HepG2 (cell line): Measurements from ENCODE around the gene FKBP10. TPM values are rescaled to one million over a fixed set of nuclear protein-coding genes. Genes with fewer than 3 reads are reported as not detected.

ENCODE experiments used
- ARHGAP35 ChIP-seq: sonication (generic); formaldehyde crosslinking; IDR thresholded peaks from 2 replicates; pipeline ENCODE4 v1.9.0; 2022; ENCODE audit warnings: mild to moderate bottlenecking, inconsistent platforms, moderate library complexity, missing genetic modification reagents, borderline replicate concordance
- FOXK1 ChIP-seq: sonication (generic); formaldehyde crosslinking; IDR thresholded peaks from 2 replicates; pipeline ENCODE4 v1.4.0; 2020; ENCODE audit warnings: low read depth, missing genetic modification reagents, borderline replicate concordance
- KLF11 ChIP-seq: IDR thresholded peaks from 2 replicates; pipeline ENCODE4 v1.6.1; 2016; ENCODE audit warnings: missing compliant biosample characterization
- PRDM10 ChIP-seq: sonication (generic); formaldehyde crosslinking; IDR thresholded peaks from 2 replicates; pipeline ENCODE4 v1.4.0; 2020; ENCODE audit warnings: low read depth, missing genetic modification reagents
- PRMT3 ChIP-seq: sonication (generic); formaldehyde crosslinking; IDR thresholded peaks from 2 replicates; pipeline ENCODE4 v1.8.1; 2022; ENCODE audit warnings: low read depth, mild to moderate bottlenecking, moderate library complexity, missing genetic modification reagents, borderline replicate concordance
- RARG ChIP-seq: sonication (generic); formaldehyde crosslinking; IDR thresholded peaks from 2 replicates; pipeline ENCODE4 v1.4.0; 2020; ENCODE audit warnings: low read depth, mild to moderate bottlenecking, missing genetic modification reagents
- SIN3A ChIP-seq: IDR thresholded peaks from 2 replicates; pipeline ENCODE4 v1.6.1; 2011; ENCODE audit warnings: low read depth, mild to moderate bottlenecking, control low read depth, low read length, borderline replicate concordance
- SPEN ChIP-seq: sonication (generic); formaldehyde crosslinking; IDR thresholded peaks from 2 replicates; pipeline ENCODE4 v1.5.1; 2020; ENCODE audit warnings: low read depth, mild to moderate bottlenecking, missing genetic modification reagents
- TRAFD1 ChIP-seq: sonication (generic); formaldehyde crosslinking; IDR thresholded peaks from 2 replicates; pipeline ENCODE4 v1.5.1; 2020; ENCODE audit warnings: missing genetic modification reagents, mild to moderate bottlenecking, borderline replicate concordance
- ZNF333 ChIP-seq: sonication (generic); formaldehyde crosslinking; IDR thresholded peaks from 2 replicates; pipeline ENCODE4 v1.4.0; 2020; ENCODE audit warnings: mild to moderate bottlenecking, missing genetic modification reagents, borderline replicate concordance
- ZNF33B ChIP-seq: sonication (generic); formaldehyde crosslinking; IDR thresholded peaks from 2 replicates; pipeline ENCODE4 v1.5.1; 2020; ENCODE audit warnings: mild to moderate bottlenecking, missing genetic modification reagents
- ZNF816 ChIP-seq: sonication (generic); formaldehyde crosslinking; IDR thresholded peaks from 2 replicates; pipeline ENCODE4 v1.8.0; 2022; ENCODE audit warnings: missing genetic modification reagents, mild to moderate bottlenecking, borderline replicate concordance
- ZNF879 ChIP-seq: sonication (generic); formaldehyde crosslinking; IDR thresholded peaks from 2 replicates; pipeline ENCODE4 v1.8.1; 2023; ENCODE audit warnings: missing genetic modification reagents
- ZSCAN25 ChIP-seq: sonication (generic); formaldehyde crosslinking; IDR thresholded peaks from 2 replicates; pipeline ENCODE4 v1.8.0; 2022; ENCODE audit warnings: mild to moderate bottlenecking, missing genetic modification reagents
- polyA plus RNA-seq, 8 experiments: library from polyadenylated mRNA; depleted of rRNA in 3 of 8; stranded (reverse) in 7 of 8; unstranded in 1 of 8; fragments of >200 nt; fragmentation: Illumina TruSeq in 4 of 8; extraction: Trizol in 4 of 8; gene quantifications; 2 replicates each; pipeline versions ENCODE4 v1.2.1 to v1.2.3, GENCODE V29; 2011 to 2016; ENCODE audit warnings: low read depth in 4 of 8, missing spikeins in 1 of 8, mixed read lengths in 1 of 8; ENCODE audit not compliant: insufficient read depth in 1 of 8
- total RNA-seq, 5 experiments: library from RNA; depleted of rRNA; stranded (reverse); fragments of >200 nt; fragmentation: Illumina TruSeq; extraction: Trizol; gene quantifications; 2 replicates each; pipeline ENCODE4 v1.2.3, GENCODE V29; 2016; ENCODE audit warnings: low read depth in 1 of 5
- TF ChIP-seq, protein P1 (sequence below): sonication (generic); formaldehyde crosslinking; conservative IDR thresholded peaks from 2 replicates; pipeline ENCODE4 v1.4.0; 2020; ENCODE audit warnings: missing genetic modification reagents
- TF ChIP-seq, protein P2 (sequence below): sonication (generic); formaldehyde crosslinking; IDR thresholded peaks from 2 replicates; pipeline ENCODE4 v1.4.0; 2020; ENCODE audit warnings: missing genetic modification reagents
- TF ChIP-seq, protein P3 (sequence below): sonication (generic); formaldehyde crosslinking; conservative IDR thresholded peaks from 2 replicates; pipeline ENCODE4 v1.4.0; 2020; ENCODE audit warnings: missing genetic modification reagents

The FKBP10 gene
- total and polyA plus RNA-seq, 2 of the 13 experiments (the other 11 are each of a cell fraction or from before 2014, with no cell fraction given), result 149 to 573 TPM

DNA sequence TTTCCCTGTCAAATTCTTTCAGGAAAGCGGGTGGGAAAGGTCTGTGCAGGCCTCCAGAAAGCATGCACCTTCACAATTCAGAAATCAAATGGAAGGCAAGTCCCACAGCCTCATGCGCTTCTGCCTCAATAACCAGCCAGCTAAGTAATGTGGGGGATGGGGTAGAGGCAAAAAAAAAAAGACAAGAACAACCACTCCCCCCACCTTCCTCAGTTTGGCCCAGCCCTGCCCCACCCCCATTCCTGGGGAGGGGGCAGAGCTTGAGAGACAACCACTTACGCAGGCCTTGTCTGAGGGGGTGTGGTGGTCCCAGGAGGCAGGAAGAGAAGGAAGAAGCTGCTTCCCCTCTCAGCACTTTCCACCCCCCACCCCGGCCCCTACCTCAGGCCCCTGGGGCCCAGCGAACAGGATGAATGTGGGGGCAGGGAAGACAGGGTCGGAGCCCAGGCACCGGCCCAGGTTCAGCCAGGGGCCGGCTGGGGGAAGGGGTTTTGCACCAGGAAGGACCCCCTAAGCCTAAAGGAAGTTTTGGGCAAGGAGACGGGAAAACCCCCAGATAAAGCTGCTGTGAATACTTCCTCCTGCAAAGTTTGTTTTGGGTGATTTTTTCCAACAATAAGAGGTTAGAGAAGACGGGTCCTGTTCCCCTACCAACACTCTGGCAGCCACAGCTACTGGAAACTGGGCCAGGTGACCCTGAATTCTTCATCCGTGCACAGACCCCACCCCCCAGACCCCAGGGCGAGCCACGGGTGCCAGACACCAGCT is 27.5 kb upstream of the FKBP10 start (continued):
- TF ChIP-seq PRDM10 (peak; percentile 74; the same call in 1 of the 2 replicates), ARHGAP35 (CRISPR knock-in tag) (no peak), ZNF879 (CRISPR knock-in tag) (no peak), ZNF333 (CRISPR knock-in tag) (no peak), PRMT3 (CRISPR knock-in tag) (no peak), KLF11 (0 out of 2 replicates have a peak, but pooled peaks have one; percentile 20), SIN3A (0 out of 2 replicates have a peak, but pooled peaks have one; percentile 8), ZNF33B (CRISPR knock-in tag) (no peak), ZNF816 (CRISPR knock-in tag) (no peak), FOXK1 (no peak), TRAFD1 (CRISPR knock-in tag) (0 out of 2 replicates have a peak, but pooled peaks have one; percentile 12), SPEN (CRISPR knock-in tag) (no peak), RARG (CRISPR knock-in tag) (0 out of 2 replicates have a peak, but pooled peaks have one; percentile 7), ZSCAN25 (CRISPR knock-in tag) (no peak)
- TF ChIP-seq, protein P1, sequence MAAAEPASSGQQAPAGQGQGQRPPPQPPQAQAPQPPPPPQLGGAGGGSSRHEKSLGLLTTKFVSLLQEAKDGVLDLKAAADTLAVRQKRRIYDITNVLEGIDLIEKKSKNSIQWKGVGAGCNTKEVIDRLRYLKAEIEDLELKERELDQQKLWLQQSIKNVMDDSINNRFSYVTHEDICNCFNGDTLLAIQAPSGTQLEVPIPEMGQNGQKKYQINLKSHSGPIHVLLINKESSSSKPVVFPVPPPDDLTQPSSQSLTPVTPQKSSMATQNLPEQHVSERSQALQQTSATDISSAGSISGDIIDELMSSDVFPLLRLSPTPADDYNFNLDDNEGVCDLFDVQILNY (CRISPR knock-in tag), result no peak
- TF ChIP-seq, protein P2, sequence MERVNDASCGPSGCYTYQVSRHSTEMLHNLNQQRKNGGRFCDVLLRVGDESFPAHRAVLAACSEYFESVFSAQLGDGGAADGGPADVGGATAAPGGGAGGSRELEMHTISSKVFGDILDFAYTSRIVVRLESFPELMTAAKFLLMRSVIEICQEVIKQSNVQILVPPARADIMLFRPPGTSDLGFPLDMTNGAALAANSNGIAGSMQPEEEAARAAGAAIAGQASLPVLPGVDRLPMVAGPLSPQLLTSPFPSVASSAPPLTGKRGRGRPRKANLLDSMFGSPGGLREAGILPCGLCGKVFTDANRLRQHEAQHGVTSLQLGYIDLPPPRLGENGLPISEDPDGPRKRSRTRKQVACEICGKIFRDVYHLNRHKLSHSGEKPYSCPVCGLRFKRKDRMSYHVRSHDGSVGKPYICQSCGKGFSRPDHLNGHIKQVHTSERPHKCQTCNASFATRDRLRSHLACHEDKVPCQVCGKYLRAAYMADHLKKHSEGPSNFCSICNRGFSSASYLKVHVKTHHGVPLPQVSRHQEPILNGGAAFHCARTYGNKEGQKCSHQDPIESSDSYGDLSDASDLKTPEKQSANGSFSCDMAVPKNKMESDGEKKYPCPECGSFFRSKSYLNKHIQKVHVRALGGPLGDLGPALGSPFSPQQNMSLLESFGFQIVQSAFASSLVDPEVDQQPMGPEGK, result peak; percentile 39; the same call in 1 of the 2 replicates
- TF ChIP-seq, protein P3, sequence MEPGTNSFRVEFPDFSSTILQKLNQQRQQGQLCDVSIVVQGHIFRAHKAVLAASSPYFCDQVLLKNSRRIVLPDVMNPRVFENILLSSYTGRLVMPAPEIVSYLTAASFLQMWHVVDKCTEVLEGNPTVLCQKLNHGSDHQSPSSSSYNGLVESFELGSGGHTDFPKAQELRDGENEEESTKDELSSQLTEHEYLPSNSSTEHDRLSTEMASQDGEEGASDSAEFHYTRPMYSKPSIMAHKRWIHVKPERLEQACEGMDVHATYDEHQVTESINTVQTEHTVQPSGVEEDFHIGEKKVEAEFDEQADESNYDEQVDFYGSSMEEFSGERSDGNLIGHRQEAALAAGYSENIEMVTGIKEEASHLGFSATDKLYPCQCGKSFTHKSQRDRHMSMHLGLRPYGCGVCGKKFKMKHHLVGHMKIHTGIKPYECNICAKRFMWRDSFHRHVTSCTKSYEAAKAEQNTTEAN (CRISPR knock-in tag), result no peak
